Measurements from ENCODE around the gene AIG1.

- TF ChIP-seq CTCF (conservative IDR thresholded peaks at IDR 0.05; ENCODE audit: low read depth, low read length) = no peak
- TF ChIP-seq EZH2 (IDR thresholded peaks at IDR 0.05; ENCODE audit: borderline replicate concordance, low read depth, low read length, poor library complexity, severe bottlenecking) = no peak
Observed at GRCh38 chr6:143357152-143357551, 296.5 kb downstream of the AIG1 start.

Measured in A673 (cell line).